Stomach (tissue), 9 donors: ENCODE results near the gene GGT6. TPM values are rescaled to one million over a fixed set of nuclear protein-coding genes. Genes with fewer than 3 reads are reported as not detected.

Source experiments
- DNase-seq, 2 donors: peaks; one replicate each; pipeline versions ENCODE4 v3.0.0 to v3.0.0-alpha.2; 2013 to 2019
- H3K27ac ChIP-seq, 5 donors: fragments of 200-600 bp in 4 of 5; sonication (generic) in 4 of 5; one replicate each; pipeline ENCODE4 v1.5.1; 2013 to 2019; ENCODE audit warnings: mild to moderate bottlenecking in 1 of 5, moderate library complexity in 1 of 5
- H3K27me3 ChIP-seq, 3 donors: fragments of 200-600 bp; sonication (generic); one replicate each; pipeline ENCODE4 v1.5.1; 2017 to 2019; ENCODE audit warnings: mixed run types in 1 of 3
- H3K36me3 ChIP-seq, 4 donors: fragments of 200-600 bp; sonication (generic); 1 replicate in 3 of 4; 2 replicates in 1 of 4; pipeline ENCODE4 v1.5.1; 2016 to 2019
- H3K4me1 ChIP-seq, 4 donors: fragments of 200-600 bp; sonication (generic); one replicate each; pipeline ENCODE4 v1.5.1; 2016 to 2019
- H3K4me3 ChIP-seq, 4 donors: fragments of 200-600 bp; sonication (generic) in 3 of 4; one replicate each; pipeline ENCODE4 v1.5.1; 2016 to 2019; ENCODE audit warnings: mild to moderate bottlenecking in 1 of 4
- H3K9me3 ChIP-seq, 4 donors: fragments of 200-600 bp; sonication (generic); one replicate each; pipeline ENCODE4 v1.5.1; 2016 to 2019
- EP300 ChIP-seq: sonication (generic); formaldehyde crosslinking; IDR thresholded peaks from one replicate; pipeline ENCODE4 v1.6.1; 2017; ENCODE audit warnings: antibody characterized with exemption
- POLR2A ChIP-seq, 4 donors: fragments of 450-650 bp; IDR thresholded peaks; one replicate each; pipeline ENCODE4 v1.6.1; 2016; ENCODE audit warnings: antibody characterized with exemption in 4 of 4, control low read depth in 2 of 4, mild to moderate bottlenecking in 1 of 4, moderate library complexity in 1 of 4
- POLR2AphosphoS5 ChIP-seq, 3 donors: sonication (generic); formaldehyde crosslinking; IDR thresholded peaks; one replicate each; pipeline ENCODE4 v1.6.1; 2016; ENCODE audit warnings: antibody characterized with exemption in 3 of 3
- WGBS, 5 donors: extraction: QIAGEN DNeasy Blood & Tissue Kit in 3 of 5; methylation state at CpG; one replicate each; pipeline versions ENCODE4 v1.1.5 to v1.1.7; 2013 to 2018; 5-methylcytosine and 5-hydroxymethylcytosine counted together
- intact Hi-C: fragments of 100-400 bp; cut with DNase I; formaldehyde crosslinking; loops from one replicate; pipeline ENCODE4 v1.15.1; 2023; ENCODE audit warnings: low total_unique reads
- polyA plus RNA-seq, 3 donors: library from polyadenylated mRNA; stranded (reverse); fragments of 200-250 nt; gene quantifications; one replicate each; pipeline ENCODE4 v1.2.3, GENCODE V29; 2013
- total RNA-seq, 5 donors: library from RNA; depleted of rRNA; stranded (reverse); fragments of >200 nt; gene quantifications; one replicate each; pipeline versions ENCODE4 v1.1.0 to v1.2.3, GENCODE V29; 2014 to 2016
- TF ChIP-seq, protein P1 (sequence below), 7 experiments: fragments of 450-650 bp in 4 of 7; fragments of 200-600 bp in 3 of 7; sonication (generic) in 3 of 7; IDR thresholded peaks; one replicate each; pipeline ENCODE4 v1.5.1; 2016 to 2019; ENCODE audit warnings: antibody characterized with exemption in 7 of 7, control low read depth in 2 of 7, mild to moderate bottlenecking in 1 of 7
- donor health status: healthy with polysubstance abuse.
- donor health status: Bipolar disorder and iron deficiency.
- donor health status: healthy.

GGT6 gene
- total and polyA plus RNA-seq, 8 donors = 4.4 to 147 (median 15.2) TPM

DNA sequence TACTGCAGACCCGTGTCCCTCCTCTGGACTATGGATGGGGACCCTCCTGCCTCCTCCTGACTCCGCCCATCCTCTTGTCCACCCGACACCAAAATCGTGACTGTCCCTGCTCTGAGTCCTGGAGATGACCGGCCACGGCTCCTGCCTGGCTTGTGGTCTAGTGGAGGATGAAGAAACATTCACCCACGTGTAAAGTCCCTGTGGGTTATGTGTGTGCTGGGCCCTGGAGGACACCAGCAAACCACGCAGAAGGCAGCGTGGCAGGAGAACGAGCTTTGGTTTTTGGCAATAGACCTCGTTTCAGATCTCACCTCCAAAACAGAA is 49.8 kb downstream of the GGT6 start:
- Histone ChIP-seq H3K4me3 (no peak overlapping the region), H3K36me3 (no peaks in the 10 kb centered on the region), H3K4me1 (peaks cover 63 to 95% (median 80%) of the 10 kb centered on the region in 4 donors), H3K9me3 (no peaks in the 10 kb centered on the region), H3K27ac (peak overlapping the region in 4 of 5 donors; percentile 55 to 90 (median 68)), H3K27me3 (peaks cover 0 to 4% (median 0%) of the 10 kb centered on the region in 3 donors)
- DNase-seq = no peak
- TF ChIP-seq, protein P1, sequence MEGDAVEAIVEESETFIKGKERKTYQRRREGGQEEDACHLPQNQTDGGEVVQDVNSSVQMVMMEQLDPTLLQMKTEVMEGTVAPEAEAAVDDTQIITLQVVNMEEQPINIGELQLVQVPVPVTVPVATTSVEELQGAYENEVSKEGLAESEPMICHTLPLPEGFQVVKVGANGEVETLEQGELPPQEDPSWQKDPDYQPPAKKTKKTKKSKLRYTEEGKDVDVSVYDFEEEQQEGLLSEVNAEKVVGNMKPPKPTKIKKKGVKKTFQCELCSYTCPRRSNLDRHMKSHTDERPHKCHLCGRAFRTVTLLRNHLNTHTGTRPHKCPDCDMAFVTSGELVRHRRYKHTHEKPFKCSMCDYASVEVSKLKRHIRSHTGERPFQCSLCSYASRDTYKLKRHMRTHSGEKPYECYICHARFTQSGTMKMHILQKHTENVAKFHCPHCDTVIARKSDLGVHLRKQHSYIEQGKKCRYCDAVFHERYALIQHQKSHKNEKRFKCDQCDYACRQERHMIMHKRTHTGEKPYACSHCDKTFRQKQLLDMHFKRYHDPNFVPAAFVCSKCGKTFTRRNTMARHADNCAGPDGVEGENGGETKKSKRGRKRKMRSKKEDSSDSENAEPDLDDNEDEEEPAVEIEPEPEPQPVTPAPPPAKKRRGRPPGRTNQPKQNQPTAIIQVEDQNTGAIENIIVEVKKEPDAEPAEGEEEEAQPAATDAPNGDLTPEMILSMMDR (IDR thresholded peaks at IDR 0.05) = no peak
- no peak for TF ChIP-seq POLR2A (IDR thresholded peaks at IDR 0.05)
- TF ChIP-seq EP300 = no peak
- TF ChIP-seq POLR2AphosphoS5 (IDR thresholded peaks at IDR 0.05) = no peak
- WGBS, 5 donors = 72 to 81% (median 76%) methylated on average over 11 of the region's 11 CpGs
- intact Hi-C loops = no loop called here

DNA sequence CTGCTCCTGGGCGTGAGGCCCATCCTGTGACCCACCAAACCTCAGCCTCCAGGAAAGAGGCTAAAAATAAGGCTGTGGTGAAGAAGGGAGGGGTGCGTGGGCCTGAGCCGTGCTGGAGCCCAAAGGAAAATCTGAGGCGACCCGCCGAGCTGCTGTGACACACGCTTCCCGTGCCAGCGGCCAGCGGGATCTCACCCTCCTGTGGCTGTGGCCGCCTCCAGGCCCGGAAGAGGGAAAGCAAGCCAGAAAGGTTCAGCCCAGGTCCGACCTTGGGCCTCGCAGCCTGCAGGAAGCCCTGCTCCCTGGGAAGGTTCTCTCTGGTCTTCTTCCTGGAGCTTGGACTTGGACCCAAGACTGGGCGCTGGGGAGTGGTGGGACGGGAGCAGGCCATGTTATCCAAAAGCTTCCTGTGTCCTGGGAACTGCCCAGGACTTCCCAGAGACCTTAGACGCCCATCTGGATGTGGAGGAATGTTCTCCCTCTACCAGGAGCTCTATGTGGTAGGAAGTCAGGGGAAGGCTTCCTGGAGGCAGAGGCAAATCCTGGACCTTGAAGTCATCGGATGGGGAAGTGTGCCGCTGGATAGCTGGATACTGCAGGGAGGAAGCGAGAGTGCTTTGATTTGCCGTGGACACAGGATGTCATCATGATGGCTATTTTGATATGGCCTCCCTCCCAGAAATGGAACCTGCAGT is 50.3 kb downstream of the GGT6 start:
- H3K4me3 ChIP-seq = no peak overlapping the region
- DNase-seq = peak in 1 of 2 donors; percentile 51
- peaks cover 0 to 4% (median 0%) of the 10 kb centered on the region in 3 donors for H3K27me3 ChIP-seq
- peak overlapping the region; percentile 4 to 90 (median 64) for H3K27ac ChIP-seq
- intact Hi-C loops = no loop called here
- peaks cover 61 to 95% (median 79%) of the 10 kb centered on the region in 4 donors for H3K4me1 ChIP-seq
- H3K36me3 ChIP-seq = no peaks in the 10 kb centered on the region
- WGBS, 5 donors = 54 to 80% (median 74%) methylated on average over 15 to 21 of the region's 21 CpGs
- TF ChIP-seq EP300 = no peak
- TF ChIP-seq, protein P1 (IDR thresholded peaks at IDR 0.05) = no peak
- TF ChIP-seq POLR2AphosphoS5 (IDR thresholded peaks at IDR 0.05) = no peak
- TF ChIP-seq POLR2A (IDR thresholded peaks at IDR 0.05) = no peak
- no peaks in the 10 kb centered on the region for H3K9me3 ChIP-seq

DNA sequence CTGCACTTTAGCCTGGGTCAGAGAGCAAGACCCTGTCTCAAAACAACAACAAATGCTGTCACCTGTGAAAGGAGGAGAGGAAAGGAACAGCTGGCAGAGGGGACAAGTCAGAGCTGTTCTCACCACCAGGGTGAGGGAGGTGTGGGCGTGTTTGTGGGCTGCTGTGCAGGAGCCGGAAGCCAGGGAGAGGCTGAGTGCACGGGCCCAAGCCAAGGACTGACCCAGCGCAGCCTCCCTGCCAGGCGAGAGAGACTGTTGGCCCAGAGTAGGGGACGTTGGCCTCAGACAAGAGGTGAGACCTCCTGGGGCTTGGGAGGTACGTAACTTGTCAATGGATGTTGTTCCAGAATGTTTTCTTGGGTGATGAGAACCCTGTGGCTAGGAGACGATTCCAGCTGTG is 51.0 kb downstream of the GGT6 start:
- Histone ChIP-seq H3K4me3 (no peak overlapping the region), H3K36me3 (no peaks in the 10 kb centered on the region), H3K9me3 (no peaks in the 10 kb centered on the region), H3K4me1 (peaks cover 59 to 95% (median 77%) of the 10 kb centered on the region in 4 donors), H3K27ac (peak overlapping the region; percentile 4 to 90 (median 64)), H3K27me3 (peaks cover 0 to 4% (median 0%) of the 10 kb centered on the region in 3 donors)
- 29 to 59% (median 36%) methylated on average over 7 to 8 of the region's 8 CpGs for WGBS, 5 donors
- TF ChIP-seq, protein P1 (IDR thresholded peaks at IDR 0.05) = peak in 3 of 7 experiments; percentile 15 to 18 (median 18)
- no peak for TF ChIP-seq EP300
- peak in 1 of 2 donors; percentile 80 for DNase-seq
- intact Hi-C loops = no loop called here

DNA sequence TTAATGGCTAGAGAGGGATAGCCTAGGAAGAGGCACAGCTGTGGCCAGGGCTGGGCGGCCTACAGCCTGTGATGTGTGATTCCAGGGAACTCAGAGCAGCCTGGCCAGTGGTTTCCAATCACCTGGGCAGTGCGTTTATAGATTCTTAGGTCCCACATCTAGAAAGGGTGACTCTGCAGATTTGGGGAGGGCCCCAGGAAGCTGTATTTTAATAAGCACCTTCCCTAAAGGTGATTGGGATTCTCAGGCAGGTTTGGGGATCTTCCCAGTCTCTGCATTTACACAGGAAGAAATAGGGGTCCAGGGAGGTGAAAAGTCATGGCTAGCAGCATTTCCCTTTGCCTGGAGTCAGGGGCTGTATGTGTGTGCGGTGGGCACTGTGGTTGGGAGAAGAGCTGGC is 52.2 kb downstream of the GGT6 start:
- intact Hi-C loops = no loop called here
- 77 to 91% (median 87%) methylated on average over 1 to 3 of the region's 3 CpGs for WGBS, 5 donors
- Histone ChIP-seq H3K27ac (peak overlapping the region in 4 of 5 donors; percentile 62 to 90 (median 68)), H3K4me3 (no peak overlapping the region), H3K9me3 (no peaks in the 10 kb centered on the region), H3K36me3 (no peaks in the 10 kb centered on the region), H3K27me3 (peaks cover 0 to 14% (median 0%) of the 10 kb centered on the region in 3 donors), H3K4me1 (peaks cover 54 to 95% (median 76%) of the 10 kb centered on the region in 4 donors)
- no peak for DNase-seq
- no peak for TF ChIP-seq POLR2AphosphoS5 (IDR thresholded peaks at IDR 0.05)
